ENCODE measurements around the gene FUT9. TPM values are rescaled to one million over a fixed set of nuclear protein-coding genes. Genes with fewer than 3 reads are reported as not detected.

Gene FUT9
- not detected in 2 replicates for total RNA-seq
- not detected in 2 replicates for polyA plus RNA-seq
- not detected in 2 replicates for polyA plus RNA-seq (2012)
- not detected in 2 replicates for polyA minus RNA-seq (ENCODE audit: low replicate concordance)

GRCh38 chr6:96015518-96016333 is at the start of gene FUT9:
Gene FUT9 (plus strand): TSS chr6:96015974. CDS start chr6:96203156, 187,182 bp downstream.
- Histone ChIP-seq H3K27ac (ENCODE audit: insufficient read depth, low read length) (no peak within 1 kb of the TSS), H3K27me3 (ENCODE audit: control insufficient read depth, insufficient read depth, low read length) (no peaks in the 10 kb centered on the region), H3K4me1 (ENCODE audit: control insufficient read depth, extremely low read depth, insufficient read depth, low read length) (no peaks in the 10 kb centered on the region), H3K4me2 (ENCODE audit: extremely low read depth, insufficient read depth, low read length) (no peak within 1 kb of the TSS), H3K36me3 (ENCODE audit: control insufficient read depth, insufficient read depth, low read length) (no peaks in the 10 kb centered on the region), H3K9me3 (ENCODE audit: control insufficient read depth, insufficient read depth, low read depth, low read length) (no peaks in the 10 kb centered on the region), H4K20me1 (ENCODE audit: control insufficient read depth, extremely low read depth, insufficient read depth, low read length) (no peaks in the 10 kb centered on the region), H3K4me3 (replicated peaks in 1 of 4; ENCODE audit: control extremely low read depth in 1 of 4, insufficient read depth in 1 of 4, low read depth in 3 of 4, low read length in 4 of 4) (no peak within 1 kb of the TSS), H3K9ac (ENCODE audit: insufficient read depth, low read length) (no peak within 1 kb of the TSS), H2AFZ (ENCODE audit: low read length) (no peak within 1 kb of the TSS), H3K79me2 (ENCODE audit: control insufficient read depth, insufficient read depth, low read length) (no peaks in the 10 kb centered on the region)
- TF ChIP-seq EZH2 (IDR thresholded peaks at IDR 0.05; ENCODE audit: low read length, missing control alignments) (no peak), CTCF (conservative IDR thresholded peaks at IDR 0.05 in 1 of 2, IDR thresholded peaks at IDR 0.05 in 1 of 2; ENCODE audit: low read depth in 1 of 2, low read length in 2 of 2) (no peak)
- DNase-seq (ENCODE audit: low read depth in 2 of 2): peak in 1 of 2 donors; percentile 9

- H3K9me3 ChIP-seq (ENCODE audit: control insufficient read depth, insufficient read depth, low read depth, low read length): no peaks in the 10 kb centered on the region
- H2AFZ ChIP-seq (ENCODE audit: low read length): no peak overlapping the region
- no peak overlapping the region for H3K9ac ChIP-seq (ENCODE audit: insufficient read depth, low read length)
- H3K79me2 ChIP-seq (ENCODE audit: control insufficient read depth, insufficient read depth, low read length): no peaks in the 10 kb centered on the region
- no peak overlapping the region for H3K4me2 ChIP-seq (ENCODE audit: extremely low read depth, insufficient read depth, low read length)
- H3K36me3 ChIP-seq (ENCODE audit: control insufficient read depth, insufficient read depth, low read length): no peaks in the 10 kb centered on the region
- no peaks in the 10 kb centered on the region for H3K27me3 ChIP-seq (ENCODE audit: control insufficient read depth, insufficient read depth, low read length)
- no peak overlapping the region for H3K4me3 ChIP-seq (replicated peaks in 1 of 4; ENCODE audit: control extremely low read depth in 1 of 4, insufficient read depth in 1 of 4, low read depth in 3 of 4, low read length in 4 of 4)
- no peaks in the 10 kb centered on the region for H3K4me1 ChIP-seq (ENCODE audit: control insufficient read depth, extremely low read depth, insufficient read depth, low read length)
- TF ChIP-seq CTCF (conservative IDR thresholded peaks at IDR 0.05 in 1 of 2, IDR thresholded peaks at IDR 0.05 in 1 of 2; ENCODE audit: low read depth in 1 of 2, low read length in 2 of 2): no peak
- TF ChIP-seq EZH2 (IDR thresholded peaks at IDR 0.05; ENCODE audit: low read length, missing control alignments): no peak
- H3K27ac ChIP-seq (ENCODE audit: insufficient read depth, low read length): no peak overlapping the region
- no peaks in the 10 kb centered on the region for H4K20me1 ChIP-seq (ENCODE audit: control insufficient read depth, extremely low read depth, insufficient read depth, low read length)
- no peak for DNase-seq (ENCODE audit: low read depth in 2 of 2)
These were observed 48.2 kb upstream of the FUT9 start for GRCh38 chr6:95967594-95967993.

GRCh38 chr6:95973976-95974375 is 41.8 kb upstream of the FUT9 start:
- Histone ChIP-seq H4K20me1 (ENCODE audit: control insufficient read depth, extremely low read depth, insufficient read depth, low read length) (no peaks in the 10 kb centered on the region), H3K27me3 (ENCODE audit: control insufficient read depth, insufficient read depth, low read length) (no peaks in the 10 kb centered on the region), H2AFZ (ENCODE audit: low read length) (no peak overlapping the region), H3K79me2 (ENCODE audit: control insufficient read depth, insufficient read depth, low read length) (no peaks in the 10 kb centered on the region), H3K9ac (ENCODE audit: insufficient read depth, low read length) (no peak overlapping the region), H3K9me3 (ENCODE audit: control insufficient read depth, insufficient read depth, low read depth, low read length) (no peaks in the 10 kb centered on the region), H3K4me2 (ENCODE audit: extremely low read depth, insufficient read depth, low read length) (no peak overlapping the region), H3K4me1 (ENCODE audit: control insufficient read depth, extremely low read depth, insufficient read depth, low read length) (no peaks in the 10 kb centered on the region), H3K36me3 (ENCODE audit: control insufficient read depth, insufficient read depth, low read length) (no peaks in the 10 kb centered on the region), H3K4me3 (replicated peaks in 1 of 4; ENCODE audit: control extremely low read depth in 1 of 4, insufficient read depth in 1 of 4, low read depth in 3 of 4, low read length in 4 of 4) (no peak overlapping the region), H3K27ac (ENCODE audit: insufficient read depth, low read length) (no peak overlapping the region)
- DNase-seq (ENCODE audit: low read depth in 2 of 2): no peak
- TF ChIP-seq CTCF (conservative IDR thresholded peaks at IDR 0.05 in 1 of 2, IDR thresholded peaks at IDR 0.05 in 1 of 2; ENCODE audit: low read depth in 1 of 2, low read length in 2 of 2): no peak
- no peak for TF ChIP-seq EZH2 (IDR thresholded peaks at IDR 0.05; ENCODE audit: low read length, missing control alignments)
